Measurements from ENCODE around the gene FADS3.

DNA sequence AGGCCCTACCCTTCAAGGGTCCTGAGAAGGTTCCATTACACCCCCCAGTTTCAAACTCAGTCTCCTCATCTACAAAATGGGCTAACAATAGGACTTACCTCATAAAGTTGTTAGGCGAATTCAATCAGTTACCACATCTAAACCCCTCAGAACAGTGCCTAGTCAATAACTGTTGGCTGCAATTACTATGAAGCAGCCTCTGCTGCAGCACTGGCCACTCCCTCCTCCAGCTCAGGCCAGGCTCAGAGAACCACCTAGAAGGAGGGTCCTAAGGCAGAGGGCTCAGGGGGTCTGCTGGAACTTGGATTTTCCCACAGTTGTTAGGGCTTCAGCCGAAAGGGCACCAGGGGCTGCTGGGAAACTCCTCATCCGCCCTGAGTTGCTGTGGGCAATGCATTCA is 4.7 kb downstream of the FADS3 start:
- TF ChIP-seq ZNF274 (IDR thresholded peaks at IDR 0.05; ENCODE audit: low read depth, low read length) (no peak), YY1 (IDR thresholded peaks at IDR 0.05; ENCODE audit: insufficient read depth, insufficient read length) (no peak), SUZ12 (IDR thresholded peaks at IDR 0.05; ENCODE audit: extremely low read depth, insufficient read depth, insufficient read length) (no peak)

Measured in NT2/D1 (cell line).